K562 (cell line): ENCODE data around the gene FRAT2. TPM values are rescaled to one million over a fixed set of nuclear protein-coding genes. Genes with fewer than 3 reads are reported as not detected.

ENCODE experiments used
- CLOCK ChIP-seq: fragments of 250-450 bp; sonication (Bioruptor Pico); IDR thresholded peaks from 2 replicates; pipeline ENCODE4 v1.4.0; 2020; ENCODE audit warnings: mild to moderate bottlenecking, moderate library complexity, borderline replicate concordance
- MAFG ChIP-seq: fragments of 450-650 bp; conservative IDR thresholded peaks from 2 replicates; pipeline ENCODE4 v1.6.1; 2016; ENCODE audit warnings: missing genetic modification characterization, missing compliant biosample characterization
- MBD1 ChIP-seq: fragments of 250-450 bp; sonication (Bioruptor Pico); IDR thresholded peaks from 2 replicates; pipeline ENCODE4 v1.8.0; 2022; ENCODE audit warnings: inconsistent platforms
- POLR3G ChIP-seq: IDR thresholded peaks from 2 replicates; pipeline ENCODE4 v1.6.1; 2011; ENCODE audit not compliant: insufficient read length, insufficient replicate concordance; ENCODE audit errors: extremely low read depth
- ZBTB11 ChIP-seq, 3 experiments: fragments of 200-800 bp in 1 of 3; fragments of 250-450 bp in 1 of 3; fragments of 450-650 bp in 1 of 3; sonication (Bioruptor Pico) in 1 of 3; sonication (Bioruptor generic) in 1 of 3; formaldehyde crosslinking in 1 of 3; IDR thresholded peaks; 2 replicates each; pipeline versions ENCODE4 v1.6.1 to v1.8.0; 2016 to 2022; ENCODE audit warnings: mild to moderate bottlenecking in 2 of 3, missing genetic modification characterization in 2 of 3, missing compliant biosample characterization in 1 of 3, moderate library complexity in 1 of 3
- ZBTB2 ChIP-seq: fragments of 450-650 bp; IDR thresholded peaks from 2 replicates; pipeline ENCODE4 v1.6.1; 2016; ENCODE audit warnings: antibody characterized with exemption
- ZBTB49 ChIP-seq: sonication (generic); formaldehyde crosslinking; IDR thresholded peaks from 2 replicates; pipeline ENCODE4 v1.8.0; 2022; ENCODE audit warnings: missing genetic modification reagents, mild to moderate bottlenecking, borderline replicate concordance
- ZNF24 ChIP-seq: fragments of 450-650 bp; IDR thresholded peaks from 2 replicates; pipeline ENCODE4 v1.6.1; 2016
- ZNF280B ChIP-seq: fragments of 250-450 bp; sonication (Bioruptor Pico); IDR thresholded peaks from 2 replicates; pipeline ENCODE4 v1.5.1; 2021; ENCODE audit warnings: mild to moderate bottlenecking
- ZNF347 ChIP-seq: fragments of 450-650 bp; formaldehyde crosslinking; IDR thresholded peaks from 2 replicates; pipeline ENCODE4 v1.4.0; 2020; ENCODE audit warnings: low read depth, mild to moderate bottlenecking, moderate library complexity
- ZNF354B ChIP-seq: fragments of 250-450 bp; sonication (Bioruptor Pico); IDR thresholded peaks from 2 replicates; pipeline ENCODE4 v1.4.0; 2020
- polyA plus RNA-seq, 8 experiments: library from polyadenylated mRNA; depleted of rRNA in 4 of 8; stranded (reverse) in 5 of 8; unstranded in 3 of 8; fragments of >200 nt; fragmentation: Nextera tagmentation in 2 of 8; fragmentation: Illumina TruSeq in 1 of 8; extraction: Ambion mirVana in 2 of 8; extraction: Trizol in 1 of 8; gene quantifications; 2 replicates each; pipeline versions ENCODE4 v1.2.1 to v1.2.3, GENCODE V29; 2011 to 2014; ENCODE audit warnings: inconsistent platforms in 1 of 8, missing spikeins in 1 of 8
- total RNA-seq, 7 experiments: library from RNA; depleted of rRNA in 6 of 7; stranded (reverse); fragments of >200 nt in 6 of 7; fragmentation: Illumina TruSeq in 2 of 7; extraction: Trizol in 2 of 7; gene quantifications; 2 replicates each; pipeline versions ENCODE4 v1.2.1 to v1.2.3, GENCODE V29; 2011 to 2021; ENCODE audit warnings: low replicate concordance in 1 of 7

The FRAT2 gene
- total and polyA plus RNA-seq, 9 of the 15 experiments (the other 6 are each of a cell fraction or from before 2014, with no cell fraction given) = 4.3 to 31.7 (median 19.5) TPM

- TF ChIP-seq MAFG (tag) = no peak
- no peak for TF ChIP-seq MBD1 (CRISPR knock-in tag)
- no peak for TF ChIP-seq ZNF280B (CRISPR knock-in tag)
- TF ChIP-seq ZNF354B = no peak
- TF ChIP-seq ZBTB11 (CRISPR knock-in tag; IDR thresholded peaks at IDR 0.05) = peak in 1 of 3 experiments; percentile 28; a peak in 1 of 6 replicates
- no peak for TF ChIP-seq POLR3G
- no peak for TF ChIP-seq ZNF24
- no peak for TF ChIP-seq ZNF347 (CRISPR knock-in tag)
- TF ChIP-seq ZBTB49 = no peak
- no peak for TF ChIP-seq CLOCK
- 0 out of 2 replicates have a peak, but pooled peaks have one; percentile 51 for TF ChIP-seq ZBTB2
These were observed 36.8 kb downstream of the FRAT2 start (continued) for GRCh38 chr10:97297556-97298222.
